GM12878 (cell line): ENCODE data around the gene DSC2. TPM values are rescaled to one million over a fixed set of nuclear protein-coding genes. Genes with fewer than 3 reads are reported as not detected.

Source experiments
- ATAC-seq: fragments of 200-7000 bp; cut with Tn5 transposase; 3 replicates; pipeline ENCODE4 v1.9.1; 2020; ENCODE audit warnings: mild to moderate bottlenecking, moderate library complexity
- BruUV-seq: library from RNA; stranded (reverse); fragments of 400-500 nt; replicated peaks from 2 replicates; lab custom pipeline; 2021; lab: Mats Ljungman, UMichigan
- CTCF ChIA-PET: fragments of 300-600 bp; sonication (Branson Sonifier 250); formaldehyde crosslinking; extraction: SDS; loops from one replicate; lab custom pipeline; 2021; ENCODE audit warnings: inconsistent platforms; lab: Yijun Ruan, JAX
- POLR2A ChIA-PET: fragments of 350-600 bp; formaldehyde crosslinking; extraction: SDS; loops from one replicate; lab custom pipeline; 2021; ENCODE audit warnings: inconsistent platforms; lab: Charles Lee
- RAD21 ChIA-PET: fragments of 300-600 bp; sonication (Branson Sonifier 250); formaldehyde crosslinking; loops from one replicate; lab custom pipeline; 2023; ENCODE audit warnings: antibody characterized with exemption; ENCODE audit not compliant: unreplicated experiment; lab: Charles Lee
- SMC1A ChIA-PET: fragments of 300-600 bp; sonication (Branson Sonifier 250); formaldehyde crosslinking; loops from one replicate; lab custom pipeline; 2023; ENCODE audit not compliant: unreplicated experiment, uncharacterized antibody; lab: Charles Lee
- DNase-seq: peaks from one replicate; pipeline ENCODE4 v3.0.0-alpha.2; 2011; ENCODE audit warnings: low read depth, low spot score
- FAIRE-seq: peaks from 3 replicates; lab custom pipeline; 2011; peaks lifted over from hg19 to GRCh38; lab: Jason Lieb, UNC
- H2AFZ ChIP-seq: 2 replicates; pipeline ENCODE4 v1.6.0; 2011; ENCODE audit warnings: low read depth, low read length, control low read depth; ENCODE audit not compliant: control insufficient read depth
- H3K27ac ChIP-seq: 2 replicates; pipeline ENCODE4 v1.5.1; 2011; ENCODE audit warnings: control low read depth; ENCODE audit not compliant: control insufficient read depth, insufficient read depth
- H3K27me3 ChIP-seq, 2 experiments: replicated peaks in 1 of 2; 2 replicates each; pipeline versions ENCODE4 v1.6.0 to v1.6.1; 2011; ENCODE audit warnings: low read length in 1 of 2; ENCODE audit not compliant: control insufficient read depth in 2 of 2, insufficient read depth in 2 of 2
- H3K36me3 ChIP-seq, 2 experiments: 2 replicates each; pipeline ENCODE4 v1.5.1; 2011; ENCODE audit warnings: low read length in 1 of 2; ENCODE audit not compliant: control insufficient read depth in 2 of 2, insufficient read depth in 2 of 2
- H3K4me1 ChIP-seq: 2 replicates; pipeline ENCODE4 v1.6.1; 2011; ENCODE audit warnings: mild to moderate bottlenecking, low read length, moderate library complexity, mixed read lengths; ENCODE audit not compliant: control insufficient read depth, insufficient read depth
- H3K4me2 ChIP-seq: 2 replicates; pipeline ENCODE4 v1.6.0; 2011; ENCODE audit warnings: control low read depth; ENCODE audit not compliant: control insufficient read depth, insufficient read depth
- H3K4me3 ChIP-seq: fragments of 200-600 bp; sonication (generic); 2 replicates; pipeline ENCODE4 v1.5.1; 2016
- H3K79me2 ChIP-seq: 2 replicates; pipeline ENCODE4 v1.6.0; 2011; ENCODE audit warnings: low read length; ENCODE audit not compliant: control insufficient read depth, insufficient read depth
- H3K9ac ChIP-seq: 2 replicates; pipeline ENCODE4 v1.8.0; 2011; ENCODE audit warnings: low read length, control low read depth, mixed read lengths; ENCODE audit not compliant: control insufficient read depth, insufficient read depth
- H3K9me3 ChIP-seq: replicated peaks from 3 replicates; pipeline ENCODE4 v1.5.1; 2011; ENCODE audit warnings: mild to moderate bottlenecking, low read length; ENCODE audit not compliant: control insufficient read depth, insufficient read depth
- H4K20me1 ChIP-seq: 2 replicates; pipeline ENCODE4 v1.6.0; 2011; ENCODE audit not compliant: control insufficient read depth, insufficient read depth
- RBBP5 ChIP-seq: fragments of 200-600 bp; sonication (generic); conservative IDR thresholded peaks from 2 replicates; pipeline ENCODE4 v1.6.1; 2016
- WGBS: methylation state at CpG from one replicate; pipeline ENCODE4 v1.1.6; 2016; ENCODE audit warnings: low lambda C conversion rate; ENCODE audit not compliant: insufficient replicate concordance, insufficient coverage; ENCODE audit errors: missing lambda C conversion rate; 5-methylcytosine and 5-hydroxymethylcytosine counted together
- in situ Hi-C: fragments of 300-500 bp; cut with MboI; formaldehyde crosslinking; loops from 9 replicates; pipeline ENCODE4 v1.14.3; 2018; ENCODE audit warnings: mixed read lengths
- intact Hi-C: fragments of 100-400 bp; cut with micrococcal nuclease; formaldehyde crosslinking; loops from one replicate; pipeline ENCODE4 v1.14.2; 2022; ENCODE audit not compliant: unreplicated experiment
- polyA plus RNA-seq, 11 experiments: library from polyadenylated mRNA; depleted of rRNA in 4 of 11; unstranded in 6 of 11; stranded (reverse) in 5 of 11; fragments of >200 nt; fragmentation: Nextera tagmentation in 4 of 11; fragmentation: Illumina TruSeq in 1 of 11; extraction: Ambion mirVana in 4 of 11; extraction: Trizol in 1 of 11; gene quantifications; 1 replicate in 1 of 11; 2 replicates in 10 of 11; pipeline versions ENCODE4 v1.2.1 to v1.2.3, GENCODE V29; 2011 to 2016; ENCODE audit warnings: inconsistent platforms in 2 of 11, missing spikeins in 2 of 11, low read depth in 1 of 11
- total RNA-seq, 4 experiments: library from RNA; depleted of rRNA in 3 of 4; stranded (reverse); fragments of >200 nt in 3 of 4; fragmentation: Illumina TruSeq in 1 of 4; extraction: Trizol in 1 of 4; gene quantifications; 2 replicates each; pipeline versions ENCODE4 v1.2.1 to v1.2.3, GENCODE V29; 2013 to 2021
- TF ChIP-seq, protein P1 (sequence below): fragments of 450-650 bp; IDR thresholded peaks from 2 replicates; pipeline ENCODE4 v1.6.1; 2017; ENCODE audit warnings: low read depth, mild to moderate bottlenecking, moderate library complexity
- TF ChIP-seq, protein P2 (sequence below): fragments of 450-650 bp; IDR thresholded peaks from 2 replicates; pipeline ENCODE4 v1.6.1; 2017; ENCODE audit warnings: mild to moderate bottlenecking, moderate library complexity

The DSC2 gene
- total and polyA plus RNA-seq, 10 of the 15 experiments (the other 5 are each of a cell fraction or from before 2014, with no cell fraction given) = 1.2 to 4.9 (median 3.0) TPM; not detected in 1

DNA sequence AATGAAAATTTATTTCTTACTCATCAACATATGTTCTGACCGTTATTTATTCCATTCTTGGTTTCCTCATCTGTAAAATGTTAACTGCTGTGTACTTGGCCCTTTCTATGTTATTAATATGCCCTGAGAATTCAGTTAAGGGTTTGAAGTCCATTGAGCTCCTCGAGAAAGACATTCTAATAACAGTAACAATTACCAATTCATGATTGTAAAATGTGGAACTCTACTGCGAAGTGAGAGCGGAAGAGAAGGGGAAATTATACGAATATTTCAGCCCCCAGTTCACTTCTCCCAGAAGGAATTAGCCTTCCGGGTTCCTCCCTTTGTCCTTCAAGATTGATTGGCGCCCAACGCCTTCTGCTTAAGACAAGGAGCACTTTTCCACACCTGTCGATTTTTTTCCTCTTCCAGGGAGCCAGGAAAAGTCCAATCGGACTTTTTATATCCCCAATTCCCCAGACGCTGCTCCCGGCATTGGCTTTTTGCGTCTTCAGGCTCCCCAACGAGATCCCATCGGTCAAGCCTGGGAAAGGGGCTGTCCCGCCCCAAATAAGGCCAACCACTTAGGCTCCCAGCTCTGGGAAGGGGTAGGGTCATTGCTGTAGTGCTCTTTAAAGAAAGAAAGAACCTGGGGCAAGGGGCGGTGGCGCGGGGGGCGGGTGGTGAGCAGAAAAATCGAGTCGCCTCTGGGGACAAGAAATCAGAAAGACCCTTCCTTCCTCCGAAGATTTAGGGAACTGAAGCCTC, 1.6 kb downstream of the DSC2 start:
- FAIRE-seq (no peak), ATAC-seq (no peak), DNase-seq (no peak)
- intact Hi-C loops (no loop called here), in situ Hi-C loops (no loop called here)
- WGBS = 45% methylated on average over 23 of the region's 23 CpGs
- RAD21 ChIA-PET = no interaction called here
- Histone ChIP-seq H2AFZ (no peak overlapping the region), H3K27me3 (peaks cover 0 to 4% of the 10 kb centered on the region in 2 experiments; a peak in 3 of 4 replicates), H3K9ac (no peak overlapping the region), H3K27ac (no peak overlapping the region), H3K4me2 (peak overlapping the region; percentile 64), H3K36me3 (no peaks in the 10 kb centered on the region), H3K4me1 (no peaks in the 10 kb centered on the region), H3K79me2 (no peaks in the 10 kb centered on the region), H3K9me3 (no peaks in the 10 kb centered on the region), H3K4me3 (no peak overlapping the region; the same call in 1 of the 2 replicates), H4K20me1 (no peaks in the 10 kb centered on the region)
- BruUV-seq = no TSS peak
- CTCF ChIA-PET = no interaction called here
- SMC1A ChIA-PET = interaction anchor here (0.6 kb wide), 1 partner anchor 70 kb away, joined by 3 read pairs; no protein-coding TSS in a partner anchor
- POLR2A ChIA-PET = no interaction called here
- TF ChIP-seq, protein P1, sequence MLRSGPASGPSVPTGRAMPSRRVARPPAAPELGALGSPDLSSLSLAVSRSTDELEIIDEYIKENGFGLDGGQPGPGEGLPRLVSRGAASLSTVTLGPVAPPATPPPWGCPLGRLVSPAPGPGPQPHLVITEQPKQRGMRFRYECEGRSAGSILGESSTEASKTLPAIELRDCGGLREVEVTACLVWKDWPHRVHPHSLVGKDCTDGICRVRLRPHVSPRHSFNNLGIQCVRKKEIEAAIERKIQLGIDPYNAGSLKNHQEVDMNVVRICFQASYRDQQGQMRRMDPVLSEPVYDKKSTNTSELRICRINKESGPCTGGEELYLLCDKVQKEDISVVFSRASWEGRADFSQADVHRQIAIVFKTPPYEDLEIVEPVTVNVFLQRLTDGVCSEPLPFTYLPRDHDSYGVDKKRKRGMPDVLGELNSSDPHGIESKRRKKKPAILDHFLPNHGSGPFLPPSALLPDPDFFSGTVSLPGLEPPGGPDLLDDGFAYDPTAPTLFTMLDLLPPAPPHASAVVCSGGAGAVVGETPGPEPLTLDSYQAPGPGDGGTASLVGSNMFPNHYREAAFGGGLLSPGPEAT = no peak
- TF ChIP-seq, protein P2, sequence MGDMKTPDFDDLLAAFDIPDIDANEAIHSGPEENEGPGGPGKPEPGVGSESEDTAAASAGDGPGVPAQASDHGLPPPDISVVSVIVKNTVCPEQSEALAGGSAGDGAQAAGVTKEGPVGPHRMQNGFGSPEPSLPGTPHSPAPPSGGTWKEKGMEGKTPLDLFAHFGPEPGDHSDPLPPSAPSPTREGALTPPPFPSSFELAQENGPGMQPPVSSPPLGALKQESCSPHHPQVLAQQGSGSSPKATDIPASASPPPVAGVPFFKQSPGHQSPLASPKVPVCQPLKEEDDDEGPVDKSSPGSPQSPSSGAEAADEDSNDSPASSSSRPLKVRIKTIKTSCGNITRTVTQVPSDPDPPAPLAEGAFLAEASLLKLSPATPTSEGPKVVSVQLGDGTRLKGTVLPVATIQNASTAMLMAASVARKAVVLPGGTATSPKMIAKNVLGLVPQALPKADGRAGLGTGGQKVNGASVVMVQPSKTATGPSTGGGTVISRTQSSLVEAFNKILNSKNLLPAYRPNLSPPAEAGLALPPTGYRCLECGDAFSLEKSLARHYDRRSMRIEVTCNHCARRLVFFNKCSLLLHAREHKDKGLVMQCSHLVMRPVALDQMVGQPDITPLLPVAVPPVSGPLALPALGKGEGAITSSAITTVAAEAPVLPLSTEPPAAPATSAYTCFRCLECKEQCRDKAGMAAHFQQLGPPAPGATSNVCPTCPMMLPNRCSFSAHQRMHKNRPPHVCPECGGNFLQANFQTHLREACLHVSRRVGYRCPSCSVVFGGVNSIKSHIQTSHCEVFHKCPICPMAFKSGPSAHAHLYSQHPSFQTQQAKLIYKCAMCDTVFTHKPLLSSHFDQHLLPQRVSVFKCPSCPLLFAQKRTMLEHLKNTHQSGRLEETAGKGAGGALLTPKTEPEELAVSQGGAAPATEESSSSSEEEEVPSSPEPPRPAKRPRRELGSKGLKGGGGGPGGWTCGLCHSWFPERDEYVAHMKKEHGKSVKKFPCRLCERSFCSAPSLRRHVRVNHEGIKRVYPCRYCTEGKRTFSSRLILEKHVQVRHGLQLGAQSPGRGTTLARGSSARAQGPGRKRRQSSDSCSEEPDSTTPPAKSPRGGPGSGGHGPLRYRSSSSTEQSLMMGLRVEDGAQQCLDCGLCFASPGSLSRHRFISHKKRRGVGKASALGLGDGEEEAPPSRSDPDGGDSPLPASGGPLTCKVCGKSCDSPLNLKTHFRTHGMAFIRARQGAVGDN = no peak
- no peak for TF ChIP-seq RBBP5
